CD4-positive, alpha-beta T cell treated with Interleukin-6 for 4 hours (primary cell): ENCODE measurements around the gene PFDN1.

ENCODE experiments used
- DNase-seq: peaks from one replicate; pipeline ENCODE4 v3.0.0-alpha.2; 2020; ENCODE audit warnings: mixed read lengths

PFDN1 gene

GRCh38 chr5:140328036-140328764 is 25.3 kb upstream of the PFDN1 start:
- DNase-seq = no peak

DNA sequence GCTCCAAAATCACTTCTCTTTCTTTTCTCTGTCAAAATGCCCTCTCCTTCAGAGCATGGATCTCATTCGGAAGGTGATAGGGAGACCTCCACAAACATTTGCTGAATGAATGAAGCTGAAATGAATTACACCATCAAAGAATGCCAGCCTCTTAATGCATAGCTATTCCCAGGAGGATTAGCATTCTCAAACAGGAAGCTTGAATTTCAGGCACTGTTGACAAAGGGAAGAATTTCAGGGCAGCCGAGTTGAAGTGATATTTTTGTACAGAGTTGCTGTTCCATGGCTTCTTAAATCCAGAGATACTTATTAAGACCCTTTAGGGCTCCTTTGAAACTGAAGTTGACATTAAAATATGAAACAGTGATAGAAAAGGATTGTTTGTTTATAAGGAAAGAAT is 24.7 kb upstream of the PFDN1 start:
- no peak for DNase-seq

DNA sequence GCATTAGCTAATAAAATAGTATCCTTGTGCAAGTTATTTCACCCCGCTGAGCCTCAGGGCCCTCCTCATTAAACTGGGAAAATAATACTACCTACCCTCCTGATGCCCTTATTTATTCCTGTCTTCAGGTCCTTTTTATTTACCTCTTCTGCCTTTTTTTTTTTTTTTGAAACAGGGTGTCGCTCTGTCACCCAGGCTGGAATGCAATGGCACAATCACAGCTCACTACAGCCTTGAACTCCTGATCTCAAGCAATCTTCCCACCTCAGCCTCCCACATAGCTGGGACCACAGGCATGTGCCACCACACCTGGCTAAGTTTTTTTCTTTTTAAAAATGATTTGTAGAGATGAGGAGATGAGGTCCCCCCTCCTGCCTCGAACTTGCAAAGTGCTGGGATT is 22.6 kb upstream of the PFDN1 start:
- DNase-seq = no peak

- DNase-seq = no peak
Measured at GRCh38 chr5:140324617-140325241, 21.8 kb upstream of the PFDN1 start.

DNA sequence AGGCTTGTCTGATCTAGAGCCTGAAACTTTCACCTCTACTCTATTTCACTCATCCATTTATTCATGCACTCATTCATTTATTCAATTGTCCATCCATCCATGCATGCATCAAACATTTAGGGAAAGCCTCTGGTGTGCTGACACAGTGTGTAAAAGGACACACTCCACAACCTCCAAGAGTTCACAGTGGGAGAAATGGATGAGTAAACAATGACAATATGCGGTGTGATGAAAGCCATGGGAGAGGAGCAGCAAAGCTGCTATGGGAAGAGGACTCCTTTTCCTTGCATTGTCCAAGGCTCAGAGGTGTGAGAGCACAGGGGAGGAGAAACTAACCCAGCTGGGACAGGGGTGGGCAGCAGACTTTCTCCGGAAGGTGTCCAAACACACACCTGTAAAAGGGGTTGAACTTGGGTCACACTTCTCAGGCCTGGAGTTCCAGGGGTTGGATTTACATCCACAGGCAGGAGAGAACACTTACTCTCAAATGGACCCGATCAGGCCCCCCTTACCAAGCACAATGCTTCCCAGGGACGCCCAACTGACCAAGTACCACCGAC is 21.2 kb upstream of the PFDN1 start:
- DNase-seq = no peak

GRCh38 chr5:140322751-140323731 is 20.1 kb upstream of the PFDN1 start:
- DNase-seq = no peak

- no peak for DNase-seq
Measured at GRCh38 chr5:140321796-140322195, 18.9 kb upstream of the PFDN1 start.

DNA sequence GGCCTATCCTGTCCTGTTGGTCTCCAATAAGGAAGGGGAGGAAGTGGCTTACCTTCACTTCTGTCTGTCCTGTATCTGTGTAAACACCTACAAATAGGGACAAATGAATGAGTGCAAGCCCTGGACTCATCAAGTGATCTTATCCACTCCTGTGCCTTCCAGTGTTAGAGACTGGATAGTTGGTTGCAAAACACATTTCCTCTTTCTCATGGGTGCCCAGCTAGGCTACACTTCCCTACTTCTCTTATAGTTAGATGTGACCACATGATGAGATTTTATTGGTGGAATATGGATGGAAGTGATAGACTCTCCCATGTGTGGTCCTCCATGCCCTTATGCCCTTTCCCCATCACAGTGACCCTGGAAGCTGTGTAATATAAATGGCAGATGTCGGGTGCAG is 16.9 kb upstream of the PFDN1 start:
- DNase-seq = no peak

GRCh38 chr5:140318792-140319191 is 15.9 kb upstream of the PFDN1 start:
- no peak for DNase-seq

- no peak for DNase-seq
Measured at GRCh38 chr5:140317859-140318258, 15.0 kb upstream of the PFDN1 start.

DNA sequence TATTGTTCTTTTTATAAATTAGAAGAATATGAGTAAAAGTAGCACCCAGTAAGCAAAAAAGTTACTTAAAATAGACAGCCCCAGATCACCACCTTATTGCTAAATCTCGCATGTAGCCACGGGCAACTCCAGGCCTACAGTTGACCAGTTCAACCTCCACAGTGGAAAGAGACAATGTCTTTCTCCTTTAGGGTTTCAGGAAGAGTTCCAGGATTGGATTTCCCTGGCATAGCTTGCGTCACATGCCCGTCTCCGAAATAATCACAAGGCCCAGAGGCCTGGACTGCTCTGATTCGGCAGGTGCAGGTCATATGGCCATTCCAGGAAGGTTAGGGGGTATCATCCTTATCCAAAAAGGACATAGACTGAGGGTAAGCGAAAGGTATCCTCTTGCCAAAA is 9.9 kb upstream of the PFDN1 start:
- DNase-seq = no peak

GRCh38 chr5:140312067-140312790 is 9.3 kb upstream of the PFDN1 start:
- no peak for DNase-seq

- no peak for DNase-seq
Measured at GRCh38 chr5:140311011-140311467, 8.1 kb upstream of the PFDN1 start.

DNA sequence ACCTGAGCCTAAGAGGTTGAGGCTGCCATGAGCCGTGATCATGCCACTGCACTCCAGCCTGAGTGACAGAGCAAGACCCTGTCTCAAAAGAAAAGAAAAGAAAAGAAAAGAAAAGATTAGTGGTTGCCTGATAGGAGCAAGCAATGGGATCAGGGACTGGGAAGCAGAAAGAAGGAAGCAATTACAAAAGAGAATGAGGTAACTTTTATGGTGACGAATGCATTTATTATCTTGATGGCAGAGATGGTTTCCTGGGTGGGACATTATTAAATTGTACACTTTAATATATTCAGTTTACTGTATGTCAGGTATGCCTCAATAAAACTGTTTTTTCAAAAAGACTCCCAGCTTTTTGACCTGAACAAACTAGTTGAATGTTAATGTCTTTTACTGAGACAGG is 7.5 kb upstream of the PFDN1 start:
- DNase-seq = no peak

- DNase-seq = no peak
Measured at GRCh38 chr5:140309706-140310249, 6.9 kb upstream of the PFDN1 start.

DNA sequence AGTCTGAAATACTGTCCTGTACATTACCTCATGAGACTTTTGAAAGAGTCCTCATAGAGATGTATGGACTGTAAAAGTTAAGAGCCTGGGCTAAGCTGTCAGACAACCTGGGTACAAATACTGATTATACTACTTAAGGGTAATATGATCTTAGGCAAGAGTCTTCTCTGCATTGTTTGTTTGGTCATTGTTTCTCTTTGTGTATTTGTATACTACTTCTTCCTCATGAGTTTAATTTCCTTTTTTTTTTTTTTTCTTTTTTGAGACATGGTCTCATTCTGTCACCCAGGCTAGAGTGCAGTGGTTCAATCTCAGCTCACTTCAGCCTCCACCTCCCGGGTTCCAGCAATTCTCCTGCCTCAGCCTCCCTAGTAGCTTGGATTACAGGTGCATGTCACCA is 2.6 kb upstream of the PFDN1 start:
- no peak for DNase-seq

- no peak for DNase-seq
Measured at GRCh38 chr5:140303966-140304365, 1.1 kb upstream of the PFDN1 start.

GRCh38 chr5:140301136-140301535 is 1.8 kb downstream of the PFDN1 start:
- no peak for DNase-seq

DNA sequence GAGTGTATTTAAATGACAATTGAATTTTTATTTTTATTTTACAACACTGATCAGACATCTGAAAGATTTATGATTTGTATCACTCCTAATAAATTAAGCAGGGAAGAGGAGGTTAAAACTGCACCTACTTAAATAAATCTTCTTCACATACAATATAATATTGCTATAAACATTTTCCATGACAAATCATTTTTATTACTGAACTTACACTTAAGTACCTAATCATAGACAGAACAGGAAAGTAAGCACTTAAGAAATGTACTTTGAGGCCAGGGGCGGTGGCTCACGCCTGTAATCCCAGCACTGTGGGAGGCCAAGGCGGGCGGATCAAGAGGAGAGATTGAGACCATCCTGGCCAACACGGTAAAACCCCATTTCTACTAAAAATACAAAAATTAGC is 3.8 kb downstream of the PFDN1 start:
- DNase-seq = no peak

DNA sequence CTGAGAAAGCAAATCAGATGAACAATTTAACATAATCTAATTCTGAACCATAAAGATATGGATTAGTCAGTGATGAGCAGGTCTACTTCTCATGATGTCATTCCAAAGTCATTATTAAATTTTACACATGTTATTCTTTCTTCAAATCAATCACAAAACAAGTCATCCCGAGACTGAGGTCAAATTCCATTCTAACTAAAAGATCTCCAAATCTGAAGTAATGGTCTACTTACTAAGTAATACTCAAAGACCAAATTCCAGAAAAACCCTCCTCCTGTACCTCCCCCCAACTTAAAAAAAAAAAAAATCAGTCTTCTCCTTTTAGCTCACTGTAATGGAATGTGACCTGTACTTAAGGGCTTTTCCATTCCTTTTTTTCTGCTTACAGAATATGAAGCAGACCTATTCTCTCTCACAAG is 4.7 kb downstream of the PFDN1 start:
- no peak for DNase-seq

DNA sequence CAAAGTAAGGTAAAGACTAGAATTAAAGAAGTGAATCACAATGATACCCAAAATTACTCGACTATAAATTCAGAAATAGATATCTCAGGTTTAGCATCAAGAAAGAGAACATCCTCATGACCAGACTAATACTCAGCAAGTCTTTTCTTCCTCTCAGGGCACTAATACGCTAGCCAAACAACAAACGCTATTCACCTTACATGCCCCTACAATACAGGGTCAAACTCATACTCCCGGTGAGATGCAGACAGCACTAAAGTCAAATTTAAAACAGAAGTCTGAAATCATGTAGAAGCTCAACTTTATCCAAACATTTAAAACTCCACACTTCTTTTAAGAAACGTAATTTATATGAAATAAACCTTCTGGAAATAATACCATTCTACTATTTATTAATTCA is 5.6 kb downstream of the PFDN1 start:
- no peak for DNase-seq

GRCh38 chr5:140296289-140296688 is 6.6 kb downstream of the PFDN1 start:
- DNase-seq = no peak
